HepG2 (cell line): ENCODE results near the gene FCER1G. TPM values are rescaled to one million over a fixed set of nuclear protein-coding genes. Genes with fewer than 3 reads are reported as not detected.

Experiments used
- ATAC-seq: fragments of 200-7000 bp; cut with Tn5 transposase; 3 replicates; pipeline ENCODE4 v1.9.1; 2020; ENCODE audit warnings: mild to moderate bottlenecking, moderate library complexity
- BruUV-seq: library from RNA; stranded (reverse); fragments of 400-500 nt; replicated peaks from 2 replicates; lab custom pipeline; 2021; lab: Mats Ljungman, UMichigan
- CTCF ChIA-PET: fragments of 300-600 bp; formaldehyde crosslinking; extraction: SDS; loops from one replicate; lab custom pipeline; 2021; ENCODE audit warnings: low total read pairs, inconsistent platforms, low intra/inter-chr PET ratio; lab: Yijun Ruan, JAX
- POLR2A ChIA-PET: fragments of 350-600 bp; sonication (Branson Sonifier 250); formaldehyde crosslinking; loops from one replicate; lab custom pipeline; 2020; ENCODE audit warnings: antibody characterized with exemption, inconsistent platforms; lab: Yijun Ruan, JAX
- DNase-seq: peaks from one replicate; pipeline ENCODE4 v3.0.0-alpha.2; 2015; ENCODE audit warnings: low spot score
- FAIRE-seq: peaks from 3 replicates; lab custom pipeline; 2011; peaks lifted over from hg19 to GRCh38; lab: Jason Lieb, UNC
- H2AFZ ChIP-seq: one replicate; pipeline ENCODE4 v1.6.1; 2011; ENCODE audit warnings: low read length, inconsistent platforms
- H3K27ac ChIP-seq: fragments of 300-600 bp; 3 replicates; pipeline ENCODE4 v1.8.0; 2011; ENCODE audit warnings: mixed run types, mild to moderate bottlenecking, mixed read lengths, low read length, inconsistent platforms; ENCODE audit not compliant: insufficient read depth; ENCODE audit errors: extremely low read length
- H3K27me3 ChIP-seq, 2 experiments: fragments of 200-600 bp in 1 of 2; 2 replicates in 1 of 2; 3 replicates in 1 of 2; pipeline versions ENCODE4 v1.6.0 to v1.8.0; 2011; ENCODE audit warnings: low read length in 2 of 2, mild to moderate bottlenecking in 2 of 2, moderate library complexity in 2 of 2, inconsistent platforms in 1 of 2; ENCODE audit not compliant: insufficient read depth in 2 of 2, control insufficient read depth in 1 of 2
- H3K36me3 ChIP-seq, 2 experiments: fragments of 200-600 bp in 1 of 2; replicated peaks in 1 of 2; 2 replicates in 1 of 2; 3 replicates in 1 of 2; pipeline versions ENCODE4 v1.5.1 to v1.8.0; 2011; ENCODE audit warnings: low read length in 2 of 2, inconsistent platforms in 1 of 2; ENCODE audit not compliant: insufficient read depth in 2 of 2, control insufficient read depth in 1 of 2
- H3K4me1 ChIP-seq: 2 replicates; pipeline ENCODE4 v1.5.1; 2012; ENCODE audit warnings: low read length, inconsistent platforms; ENCODE audit not compliant: insufficient read depth
- H3K4me2 ChIP-seq: 2 replicates; pipeline ENCODE4 v1.6.0; 2011; ENCODE audit warnings: low read depth, low read length, inconsistent platforms
- H3K4me3 ChIP-seq, 3 experiments: fragments of 200-600 bp in 1 of 3; sonication (generic), shearing (Covaris generic) in 1 of 3; replicated peaks in 1 of 3; 2 replicates each; pipeline ENCODE4 v1.5.1; 2011 to 2016; ENCODE audit warnings: low read length in 3 of 3, inconsistent platforms in 2 of 3, low read depth in 2 of 3, mild to moderate bottlenecking in 2 of 3, control low read depth in 1 of 3, mixed read lengths in 1 of 3; ENCODE audit not compliant: insufficient read depth in 1 of 3
- H3K79me2 ChIP-seq: one replicate; pipeline ENCODE4 v1.6.1; 2011; ENCODE audit warnings: low read length, inconsistent platforms; ENCODE audit not compliant: insufficient read depth
- H3K9ac ChIP-seq: 2 replicates; pipeline ENCODE4 v1.6.0; 2011; ENCODE audit warnings: mild to moderate bottlenecking, low read depth, low read length, inconsistent platforms; ENCODE audit not compliant: insufficient read depth
- H3K9me3 ChIP-seq: 2 replicates; pipeline ENCODE4 v1.5.1; 2012; ENCODE audit warnings: mild to moderate bottlenecking, low read length
- H4K20me1 ChIP-seq: 2 replicates; pipeline ENCODE4 v1.6.0; 2011; ENCODE audit warnings: inconsistent platforms, mild to moderate bottlenecking, low read length, moderate library complexity; ENCODE audit not compliant: insufficient read depth
- AGO2 ChIP-seq: fragments of 200-400 bp; formaldehyde crosslinking; optimal IDR thresholded peaks from 2 replicates; pipeline ENCODE3; 2017; ENCODE audit warnings: mild to moderate bottlenecking, low read depth, low read length, moderate library complexity
- SMC3 ChIP-seq: IDR thresholded peaks from 2 replicates; pipeline ENCODE4 v1.6.1; 2011; ENCODE audit warnings: low read length, improper control_type of control experiment
- ZNF180 ChIP-seq: sonication (generic); formaldehyde crosslinking; IDR thresholded peaks from 2 replicates; pipeline ENCODE4 v1.4.0; 2020; ENCODE audit warnings: low read depth, missing genetic modification reagents, borderline replicate concordance
- ZNF275 ChIP-seq: sonication (generic); formaldehyde crosslinking; IDR thresholded peaks from 2 replicates; pipeline ENCODE4 v1.8.0; 2022; ENCODE audit warnings: missing genetic modification reagents, mild to moderate bottlenecking, inconsistent platforms, borderline replicate concordance
- ZSCAN29 ChIP-seq: sonication (generic); formaldehyde crosslinking; conservative IDR thresholded peaks from 2 replicates; pipeline ENCODE4 v1.4.0; 2020; ENCODE audit warnings: mild to moderate bottlenecking, missing genetic modification reagents
- WGBS: methylation state at CpG from one replicate; pipeline ENCODE4 v1.1.6; 2017; ENCODE audit warnings: low lambda C conversion rate; 5-methylcytosine and 5-hydroxymethylcytosine counted together
- in situ Hi-C: cut with HindIII; loops from 2 replicates; pipeline ENCODE4 v1.10.0; 2017; ENCODE audit warnings: low pct_unique_long_range_greater_than_20kb; ENCODE audit not compliant: extremely low pct_ligation_motif_present
- intact Hi-C: fragments of 100-400 bp; cut with micrococcal nuclease; formaldehyde crosslinking; loops from one replicate; pipeline ENCODE4 v1.10.0; 2022; ENCODE audit not compliant: unreplicated experiment
- polyA plus RNA-seq, 8 experiments: library from polyadenylated mRNA; depleted of rRNA in 3 of 8; stranded (reverse) in 7 of 8; unstranded in 1 of 8; fragments of >200 nt; fragmentation: Illumina TruSeq in 4 of 8; extraction: Trizol in 4 of 8; gene quantifications; 2 replicates each; pipeline versions ENCODE4 v1.2.1 to v1.2.3, GENCODE V29; 2011 to 2016; ENCODE audit warnings: low read depth in 4 of 8, missing spikeins in 1 of 8, mixed read lengths in 1 of 8; ENCODE audit not compliant: insufficient read depth in 1 of 8
- total RNA-seq, 5 experiments: library from RNA; depleted of rRNA; stranded (reverse); fragments of >200 nt; fragmentation: Illumina TruSeq; extraction: Trizol; gene quantifications; 2 replicates each; pipeline ENCODE4 v1.2.3, GENCODE V29; 2016; ENCODE audit warnings: low read depth in 1 of 5
- TF ChIP-seq, protein P1 (sequence below): sonication (generic); formaldehyde crosslinking; IDR thresholded peaks from 2 replicates; pipeline ENCODE4 v1.5.1; 2020; ENCODE audit warnings: mild to moderate bottlenecking, missing genetic modification reagents, moderate library complexity
- TF ChIP-seq, protein P2 (sequence below): sonication (generic); formaldehyde crosslinking; IDR thresholded peaks from 2 replicates; pipeline ENCODE4 v1.4.0; 2020; ENCODE audit warnings: mild to moderate bottlenecking, missing genetic modification reagents

Gene FCER1G
- total and polyA plus RNA-seq, 2 of the 13 experiments (the other 11 are each of a cell fraction or from before 2014, with no cell fraction given) = 1.3 to 6.4 TPM

- TF ChIP-seq, protein P1, sequence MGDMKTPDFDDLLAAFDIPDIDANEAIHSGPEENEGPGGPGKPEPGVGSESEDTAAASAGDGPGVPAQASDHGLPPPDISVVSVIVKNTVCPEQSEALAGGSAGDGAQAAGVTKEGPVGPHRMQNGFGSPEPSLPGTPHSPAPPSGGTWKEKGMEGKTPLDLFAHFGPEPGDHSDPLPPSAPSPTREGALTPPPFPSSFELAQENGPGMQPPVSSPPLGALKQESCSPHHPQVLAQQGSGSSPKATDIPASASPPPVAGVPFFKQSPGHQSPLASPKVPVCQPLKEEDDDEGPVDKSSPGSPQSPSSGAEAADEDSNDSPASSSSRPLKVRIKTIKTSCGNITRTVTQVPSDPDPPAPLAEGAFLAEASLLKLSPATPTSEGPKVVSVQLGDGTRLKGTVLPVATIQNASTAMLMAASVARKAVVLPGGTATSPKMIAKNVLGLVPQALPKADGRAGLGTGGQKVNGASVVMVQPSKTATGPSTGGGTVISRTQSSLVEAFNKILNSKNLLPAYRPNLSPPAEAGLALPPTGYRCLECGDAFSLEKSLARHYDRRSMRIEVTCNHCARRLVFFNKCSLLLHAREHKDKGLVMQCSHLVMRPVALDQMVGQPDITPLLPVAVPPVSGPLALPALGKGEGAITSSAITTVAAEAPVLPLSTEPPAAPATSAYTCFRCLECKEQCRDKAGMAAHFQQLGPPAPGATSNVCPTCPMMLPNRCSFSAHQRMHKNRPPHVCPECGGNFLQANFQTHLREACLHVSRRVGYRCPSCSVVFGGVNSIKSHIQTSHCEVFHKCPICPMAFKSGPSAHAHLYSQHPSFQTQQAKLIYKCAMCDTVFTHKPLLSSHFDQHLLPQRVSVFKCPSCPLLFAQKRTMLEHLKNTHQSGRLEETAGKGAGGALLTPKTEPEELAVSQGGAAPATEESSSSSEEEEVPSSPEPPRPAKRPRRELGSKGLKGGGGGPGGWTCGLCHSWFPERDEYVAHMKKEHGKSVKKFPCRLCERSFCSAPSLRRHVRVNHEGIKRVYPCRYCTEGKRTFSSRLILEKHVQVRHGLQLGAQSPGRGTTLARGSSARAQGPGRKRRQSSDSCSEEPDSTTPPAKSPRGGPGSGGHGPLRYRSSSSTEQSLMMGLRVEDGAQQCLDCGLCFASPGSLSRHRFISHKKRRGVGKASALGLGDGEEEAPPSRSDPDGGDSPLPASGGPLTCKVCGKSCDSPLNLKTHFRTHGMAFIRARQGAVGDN = peak; percentile 26; the same call in 1 of the 2 replicates
- TF ChIP-seq AGO2 = peak; percentile 60
- TF ChIP-seq ZSCAN29 (CRISPR knock-in tag) = no peak
These were observed at the start of gene FCER1G (continued) for GRCh38 chr1:161215076-161215475.

GRCh38 chr1:161165742-161166668, 49.1 kb upstream of the FCER1G start, which contains the start of gene PPOX:
PPOX (plus strand) TSS chr1:161166426; CDS start chr1:161166848, 422 bp downstream.
- ATAC-seq (peak; percentile 96), DNase-seq (peak; percentile 97), FAIRE-seq (peak; percentile 95)
- H3K36me3 ChIP-seq = peaks cover 16 to 38% of the 10 kb centered on the region in 2 experiments
- in situ Hi-C loops (no loop called here), intact Hi-C loops (no loop called here)
- H3K4me3 ChIP-seq = peak within 1 kb of the TSS; percentile 71 to 88 (median 74)
- H3K79me2 ChIP-seq = peaks cover 2% of the 10 kb centered on the region
- no peaks in the 10 kb centered on the region for H3K9me3 ChIP-seq
- peak within 1 kb of the TSS; percentile 80 for H3K9ac ChIP-seq
- peak within 1 kb of the TSS; percentile 62 for H3K27ac ChIP-seq
- peak within 1 kb of the TSS; percentile 84 for H3K4me2 ChIP-seq
- no peaks in the 10 kb centered on the region for H3K27me3 ChIP-seq
- WGBS = under 1% methylated on average over 30 of the region's 54 CpGs
- ChIA-PET CTCF (interaction anchor here (1.7 kb wide), 1 partner anchor 12 kb away, joined by 4 read pairs; the partner anchor contains the start of gene B4GALT3), POLR2A (interaction anchor here (0.8 to 2.9 kb wide), 20 partner anchors 9 to 221 kb away, joined by 3 to 30 read pairs (median 5); partner anchors contain the start of genes ADAMTS4, APOA2, B4GALT3 and DEDD)
- peaks cover 25% of the 10 kb centered on the region for H3K4me1 ChIP-seq
- no TSS peak for BruUV-seq
- H4K20me1 ChIP-seq = no peaks in the 10 kb centered on the region
- peak within 1 kb of the TSS; percentile 35 for H2AFZ ChIP-seq
- peak; percentile 29; the same call in 1 of the 2 replicates for TF ChIP-seq ZNF275 (CRISPR knock-in tag)
- TF ChIP-seq SMC3 = no peak
- TF ChIP-seq ZNF180 (CRISPR knock-in tag) = no peak
- TF ChIP-seq, protein P2, sequence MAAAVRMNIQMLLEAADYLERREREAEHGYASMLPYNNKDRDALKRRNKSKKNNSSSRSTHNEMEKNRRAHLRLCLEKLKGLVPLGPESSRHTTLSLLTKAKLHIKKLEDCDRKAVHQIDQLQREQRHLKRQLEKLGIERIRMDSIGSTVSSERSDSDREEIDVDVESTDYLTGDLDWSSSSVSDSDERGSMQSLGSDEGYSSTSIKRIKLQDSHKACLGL = peak; percentile 76
